HepG2 (cell line): ENCODE data around the gene WDR43. TPM values are rescaled to one million over a fixed set of nuclear protein-coding genes. Genes with fewer than 3 reads are reported as not detected.

Source experiments
- ARID4A ChIP-seq: sonication (generic); formaldehyde crosslinking; IDR thresholded peaks from 2 replicates; pipeline ENCODE4 v1.5.0; 2020; ENCODE audit warnings: mild to moderate bottlenecking, missing genetic modification reagents, borderline replicate concordance
- ARID5B ChIP-seq: IDR thresholded peaks from 2 replicates; pipeline ENCODE4 v1.4.0; 2020; ENCODE audit warnings: mild to moderate bottlenecking, missing genetic modification reagents
- HOMEZ ChIP-seq: IDR thresholded peaks from 2 replicates; pipeline ENCODE4 v1.6.1; 2016; ENCODE audit warnings: low read depth
- RXRB ChIP-seq: IDR thresholded peaks from 2 replicates; pipeline ENCODE4 v1.6.1; 2016; ENCODE audit warnings: borderline replicate concordance, missing genetic modification reagents, missing compliant biosample characterization
- SNAPC5 ChIP-seq: sonication (generic); formaldehyde crosslinking; IDR thresholded peaks from 2 replicates; pipeline ENCODE4 v1.8.1; 2023; ENCODE audit warnings: mild to moderate bottlenecking, missing genetic modification reagents, borderline replicate concordance
- TFE3 ChIP-seq: IDR thresholded peaks from 2 replicates; pipeline ENCODE4 v1.6.1; 2016
- THRA ChIP-seq: sonication (generic); formaldehyde crosslinking; IDR thresholded peaks from 2 replicates; pipeline ENCODE4 v1.4.0; 2020; ENCODE audit warnings: missing genetic modification reagents, borderline replicate concordance
- WIZ ChIP-seq: sonication (generic); formaldehyde crosslinking; IDR thresholded peaks from 2 replicates; pipeline ENCODE4 v1.5.1; 2020; ENCODE audit warnings: mild to moderate bottlenecking, missing genetic modification reagents
- ZBTB26 ChIP-seq: IDR thresholded peaks from 2 replicates; pipeline ENCODE4 v1.6.1; 2016; ENCODE audit warnings: missing compliant biosample characterization, missing genetic modification reagents, borderline replicate concordance
- ZBTB7B ChIP-seq: sonication (generic); formaldehyde crosslinking; IDR thresholded peaks from 2 replicates; pipeline ENCODE4 v1.4.0; 2020; ENCODE audit warnings: missing genetic modification reagents
- ZNF263 ChIP-seq: sonication (generic); formaldehyde crosslinking; IDR thresholded peaks from 2 replicates; pipeline ENCODE4 v1.4.0; 2020; ENCODE audit warnings: missing genetic modification reagents
- ZNF264 ChIP-seq: sonication (generic); formaldehyde crosslinking; IDR thresholded peaks from 2 replicates; pipeline ENCODE4 v1.4.0; 2020; ENCODE audit warnings: missing genetic modification reagents
- polyA plus RNA-seq, 8 experiments: library from polyadenylated mRNA; depleted of rRNA in 3 of 8; stranded (reverse) in 7 of 8; unstranded in 1 of 8; fragments of >200 nt; fragmentation: Illumina TruSeq in 4 of 8; extraction: Trizol in 4 of 8; gene quantifications; 2 replicates each; pipeline versions ENCODE4 v1.2.1 to v1.2.3, GENCODE V29; 2011 to 2016; ENCODE audit warnings: low read depth in 4 of 8, missing spikeins in 1 of 8, mixed read lengths in 1 of 8; ENCODE audit not compliant: insufficient read depth in 1 of 8
- total RNA-seq, 5 experiments: library from RNA; depleted of rRNA; stranded (reverse); fragments of >200 nt; fragmentation: Illumina TruSeq; extraction: Trizol; gene quantifications; 2 replicates each; pipeline ENCODE4 v1.2.3, GENCODE V29; 2016; ENCODE audit warnings: low read depth in 1 of 5

WDR43 gene
- total and polyA plus RNA-seq, 2 of the 13 experiments (the other 11 are each of a cell fraction or from before 2014, with no cell fraction given), result 121 to 167 TPM

DNA sequence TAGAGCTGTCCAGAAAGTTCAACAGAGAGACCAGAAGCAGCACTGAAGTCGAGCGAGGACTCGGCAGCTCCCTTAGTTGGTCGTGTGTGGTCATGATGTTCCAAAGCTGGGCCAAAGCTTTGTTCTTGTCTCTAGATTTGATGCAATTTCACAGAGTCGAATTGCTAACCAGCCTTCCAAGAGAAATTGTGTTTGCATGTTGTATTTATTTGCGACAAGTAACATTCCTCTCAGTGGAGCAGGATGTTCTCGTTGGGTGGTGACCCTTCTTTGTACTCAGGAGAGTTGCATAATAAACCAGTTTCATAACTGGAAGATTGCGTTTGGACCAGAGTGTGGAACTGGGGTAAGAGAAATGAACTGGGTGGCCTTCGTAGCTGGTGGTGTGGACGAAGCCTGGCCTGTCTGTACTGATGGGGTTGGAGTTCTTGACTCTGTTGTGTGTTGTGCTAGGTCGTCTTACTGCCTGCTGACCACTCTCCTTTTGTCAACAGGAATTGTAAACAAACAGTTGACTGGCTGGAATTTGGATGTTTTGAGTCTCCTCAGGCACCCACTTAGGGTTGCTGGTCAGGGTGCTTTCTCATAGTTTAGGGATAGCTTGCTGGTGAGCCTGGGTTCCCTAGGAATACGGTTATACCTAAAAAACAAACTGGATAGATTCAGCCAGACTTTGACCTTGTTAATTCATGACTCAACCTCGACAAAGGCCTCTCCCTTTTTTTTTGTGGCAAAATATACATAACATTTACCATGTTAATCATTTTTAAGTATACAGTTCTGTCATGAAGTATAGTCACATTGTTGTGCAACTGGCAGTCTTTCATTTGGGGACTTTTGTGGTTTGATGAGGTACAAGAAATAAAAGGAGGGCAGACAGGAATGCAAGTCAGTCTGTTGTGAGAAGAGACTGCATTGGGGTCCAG is 57.7 kb downstream of the WDR43 start (continued):
- TF ChIP-seq ZBTB26 (CRISPR knock-in tag) (peak; percentile 72; the same call in 1 of the 2 replicates), WIZ (CRISPR knock-in tag) (peak; percentile 76), HOMEZ (CRISPR knock-in tag) (peak; percentile 67; the same call in 1 of the 2 replicates), ZNF264 (CRISPR knock-in tag) (0 out of 2 replicates have a peak, but pooled peaks have one; percentile 25), TFE3 (CRISPR knock-in tag) (peak; percentile 34; the same call in 1 of the 2 replicates), RXRB (CRISPR knock-in tag) (peak; percentile 85), ARID5B (CRISPR knock-in tag) (peak; percentile 80), THRA (CRISPR knock-in tag) (peak; percentile 62), ZBTB7B (CRISPR knock-in tag) (0 out of 2 replicates have a peak, but pooled peaks have one; percentile 15), ARID4A (CRISPR knock-in tag) (peak; percentile 36; the same call in 1 of the 2 replicates), ZNF263 (CRISPR knock-in tag) (no peak), SNAPC5 (CRISPR knock-in tag) (no peak)
